WTC11 (cell line): ENCODE measurements around the gene CORO7. TPM values are rescaled to one million over a fixed set of nuclear protein-coding genes. Genes with fewer than 3 reads are reported as not detected.

Experiments used
- ATAC-seq: fragments of 200-7000 bp; cut with Tn5 transposase; 2 replicates; pipeline ENCODE4 v1.10.0; 2021; ENCODE audit warnings: mild to moderate bottlenecking, moderate library complexity
- CTCF ChIA-PET: fragments of 300-600 bp; sonication (Branson Sonifier 250); formaldehyde crosslinking; loops from one replicate; lab custom pipeline; 2021; ENCODE audit warnings: antibody characterized with exemption; lab: Charles Lee
- POLR2A ChIA-PET: fragments of 350-600 bp; sonication (Branson Sonifier 250); formaldehyde crosslinking; loops from one replicate; lab custom pipeline; 2021; ENCODE audit warnings: antibody characterized with exemption; lab: Charles Lee
- DNase-seq: peaks from one replicate; pipeline ENCODE4 v3.0.0; 2021; ENCODE audit warnings: low spot score
- H3K27ac Mint-ChIP-seq: 2 replicates; pipeline ENCODE4 v1.8.0; 2021; ENCODE audit warnings: mixed read lengths
- H3K27me3 Mint-ChIP-seq: 2 replicates; pipeline ENCODE4 v1.8.0; 2021; ENCODE audit warnings: low read depth, mild to moderate bottlenecking, moderate library complexity, mixed read lengths
- H3K36me3 Mint-ChIP-seq: 2 replicates; pipeline ENCODE4 v1.8.0; 2021; ENCODE audit warnings: mixed read lengths
- H3K4me1 Mint-ChIP-seq: 2 replicates; pipeline ENCODE4 v1.8.0; 2022; ENCODE audit warnings: mixed read lengths
- H3K4me3 Mint-ChIP-seq: 2 replicates; pipeline ENCODE4 v1.8.0; 2021; ENCODE audit warnings: mild to moderate bottlenecking, moderate library complexity, mixed read lengths
- H3K9me3 Mint-ChIP-seq: 2 replicates; pipeline ENCODE4 v1.8.0; 2021; ENCODE audit warnings: mixed read lengths
- ATF1 ChIP-seq: sonication (generic); formaldehyde crosslinking; IDR thresholded peaks from 2 replicates; pipeline ENCODE4 v1.8.1; 2023; ENCODE audit warnings: mild to moderate bottlenecking, moderate library complexity, missing genetic modification reagents
- ATF6 ChIP-seq: sonication (generic); formaldehyde crosslinking; IDR thresholded peaks from 2 replicates; pipeline ENCODE4 v1.8.1; 2023; ENCODE audit warnings: mild to moderate bottlenecking, missing genetic modification reagents
- CREM ChIP-seq: sonication (generic); formaldehyde crosslinking; IDR thresholded peaks from 2 replicates; pipeline ENCODE4 v1.8.1; 2022; ENCODE audit warnings: mild to moderate bottlenecking, missing genetic modification reagents, moderate library complexity
- CTCF ChIP-seq: fragments of 200-600 bp; IDR thresholded peaks from 2 replicates; pipeline ENCODE4 v1.8.0; 2022; ENCODE audit warnings: antibody characterized with exemption
- E2F4 ChIP-seq: sonication (generic); formaldehyde crosslinking; IDR thresholded peaks from 2 replicates; pipeline ENCODE4 v1.8.1; 2022; ENCODE audit warnings: low read depth, mild to moderate bottlenecking, moderate library complexity, missing genetic modification reagents, borderline replicate concordance
- GABPB1 ChIP-seq: sonication (generic); formaldehyde crosslinking; IDR thresholded peaks from 2 replicates; pipeline ENCODE4 v1.8.1; 2023; ENCODE audit warnings: mild to moderate bottlenecking, missing genetic modification reagents
- IRF1 ChIP-seq: sonication (generic); formaldehyde crosslinking; IDR thresholded peaks from 2 replicates; pipeline ENCODE4 v1.8.0; 2023; ENCODE audit warnings: missing genetic modification reagents
- NR1H2 ChIP-seq: sonication (generic); formaldehyde crosslinking; IDR thresholded peaks from 2 replicates; pipeline ENCODE4 v1.9.0; 2021; ENCODE audit warnings: mild to moderate bottlenecking, moderate library complexity, missing genetic modification reagents
- OVOL2 ChIP-seq: fragments of 250-450 bp; sonication (Bioruptor Pico); IDR thresholded peaks from 2 replicates; pipeline ENCODE4 v1.9.0; 2021; ENCODE audit warnings: mild to moderate bottlenecking, borderline replicate concordance
- PREB ChIP-seq: sonication (generic); formaldehyde crosslinking; IDR thresholded peaks from 2 replicates; pipeline ENCODE4 v1.8.1; 2022; ENCODE audit warnings: mild to moderate bottlenecking, missing genetic modification reagents, moderate library complexity, borderline replicate concordance
- RORB ChIP-seq: fragments of 250-450 bp; sonication (Bioruptor Pico); IDR thresholded peaks from 2 replicates; pipeline ENCODE4 v1.9.0; 2021; ENCODE audit warnings: mild to moderate bottlenecking
- USF2 ChIP-seq: sonication (generic); formaldehyde crosslinking; IDR thresholded peaks from 2 replicates; pipeline ENCODE4 v1.8.1; 2023; ENCODE audit warnings: mild to moderate bottlenecking, missing genetic modification reagents, moderate library complexity
- ZNF232 ChIP-seq: sonication (generic); formaldehyde crosslinking; IDR thresholded peaks from 2 replicates; pipeline ENCODE4 v1.8.0; 2022; ENCODE audit warnings: mild to moderate bottlenecking, missing genetic modification reagents
- ZNF317 ChIP-seq: sonication (generic); formaldehyde crosslinking; IDR thresholded peaks from 2 replicates; pipeline ENCODE4 v1.8.1; 2023; ENCODE audit warnings: low read depth, mild to moderate bottlenecking, moderate library complexity, missing genetic modification reagents, borderline replicate concordance
- ZNF416 ChIP-seq: fragments of 250-450 bp; sonication (Bioruptor Pico); IDR thresholded peaks from 2 replicates; pipeline ENCODE4 v1.9.0; 2021; ENCODE audit warnings: mild to moderate bottlenecking, inconsistent platforms
- ZNF423 ChIP-seq: fragments of 250-450 bp; sonication (Bioruptor Pico); IDR thresholded peaks from 2 replicates; pipeline ENCODE4 v2.1.2; 2022; ENCODE audit warnings: mild to moderate bottlenecking, moderate library complexity
- ZNF425 ChIP-seq: fragments of 250-450 bp; sonication (Bioruptor Pico); conservative IDR thresholded peaks from 2 replicates; pipeline ENCODE4 v1.9.0; 2021; ENCODE audit warnings: mild to moderate bottlenecking
- total RNA-seq: library from RNA; stranded (reverse); gene quantifications from 3 replicates; pipeline ENCODE4 v1.2.3, GENCODE V29; 2021

Gene CORO7
- total RNA-seq, 1 experiment from 2014 or later: 45.5 TPM

- CTCF ChIA-PET: interaction anchor here (0.7 to 1.1 kb wide), 3 partner anchors 56 to 207 kb away, joined by 3 read pairs; no protein-coding TSS in a partner anchor
- peaks cover 5% of the 10 kb centered on the region for H3K4me1 Mint-ChIP-seq
- peak overlapping the region; percentile 53 for H3K27ac Mint-ChIP-seq
- TF ChIP-seq IRF1 (CRISPR knock-in tag) (no peak), ZNF317 (CRISPR knock-in tag) (no peak), ATF1 (CRISPR knock-in tag) (no peak), ZNF232 (CRISPR knock-in tag) (no peak), CTCF (no peak), PREB (CRISPR knock-in tag) (no peak), USF2 (CRISPR knock-in tag) (no peak), NR1H2 (CRISPR knock-in tag) (no peak), RORB (no peak), E2F4 (CRISPR knock-in tag) (no peak), ATF6 (no peak), ZNF425 (CRISPR knock-in tag) (no peak), ZNF416 (CRISPR knock-in tag) (no peak), OVOL2 (CRISPR knock-in tag) (no peak), CREM (CRISPR knock-in tag) (no peak), GABPB1 (CRISPR knock-in tag) (no peak), ZNF423 (no peak)
- H3K9me3 Mint-ChIP-seq: no peaks in the 10 kb centered on the region
- no peaks in the 10 kb centered on the region for H3K27me3 Mint-ChIP-seq
- peaks cover 39% of the 10 kb centered on the region for H3K36me3 Mint-ChIP-seq
- POLR2A ChIA-PET: interaction anchor here (1.8 kb wide), 1 partner anchor 14 kb away, joined by 7 read pairs; the partner anchor contains the start of gene NMRAL1
- DNase-seq (no peak), ATAC-seq (no peak)
- no peak overlapping the region for H3K4me3 Mint-ChIP-seq
These were observed 44.5 kb upstream of the CORO7 start for GRCh38 chr16:4460936-4461249.
